CD14-positive monocyte (primary cell): ENCODE results near the gene KIRREL3. TPM values are rescaled to one million over a fixed set of nuclear protein-coding genes. Genes with fewer than 3 reads are reported as not detected.

Experiments used
- DNase-seq, 3 donors: peaks; one replicate each; pipeline ENCODE4 v3.0.0-alpha.2; 2011 to 2022
- H2AFZ ChIP-seq: 2 replicates; pipeline ENCODE4 v1.6.0; 2012; ENCODE audit warnings: mild to moderate bottlenecking, low read depth, low read length, inconsistent platforms; ENCODE audit not compliant: insufficient read depth, poor library complexity, severe bottlenecking
- H3K27ac ChIP-seq, 2 donors: 1 replicate in 1 of 2; 2 replicates in 1 of 2; pipeline ENCODE4 v1.5.1; 2012 to 2013; ENCODE audit warnings: low read length in 2 of 2, control low read depth in 1 of 2, inconsistent platforms in 1 of 2, low read depth in 1 of 2, mild to moderate bottlenecking in 1 of 2
- H3K27me3 ChIP-seq, 2 donors: one replicate each; pipeline versions ENCODE4 v1.6.0 to v1.6.1; 2011 to 2013; ENCODE audit warnings: low read length in 2 of 2; ENCODE audit not compliant: control insufficient read depth in 2 of 2, insufficient read depth in 2 of 2
- H3K36me3 ChIP-seq, 2 donors: replicated peaks in 1 of 2; 1 replicate in 1 of 2; 2 replicates in 1 of 2; pipeline versions ENCODE4 v1.5.1 to v1.6.1; 2012 to 2013; ENCODE audit warnings: low read length in 2 of 2, control low read depth in 1 of 2, inconsistent platforms in 1 of 2, mild to moderate bottlenecking in 1 of 2; ENCODE audit not compliant: insufficient read depth in 2 of 2, control insufficient read depth in 1 of 2
- H3K4me1 ChIP-seq, 2 donors: 1 replicate in 1 of 2; 2 replicates in 1 of 2; pipeline versions ENCODE4 v1.5.1 to v1.6.1; 2012 to 2013; ENCODE audit warnings: low read length in 2 of 2, control low read depth in 1 of 2, inconsistent platforms in 1 of 2, mild to moderate bottlenecking in 1 of 2, moderate library complexity in 1 of 2; ENCODE audit not compliant: insufficient read depth in 2 of 2, control insufficient read depth in 1 of 2
- H3K4me2 ChIP-seq: replicated peaks from 2 replicates; pipeline ENCODE3; 2012; ENCODE audit warnings: low read length, moderate library complexity, mild to moderate bottlenecking; ENCODE audit not compliant: poor library complexity, severe bottlenecking; ENCODE audit errors: extremely low read depth
- H3K4me3 ChIP-seq, 3 experiments: fragments of 200-600 bp in 1 of 3; sonication (generic) in 1 of 3; replicated peaks in 1 of 3; 1 replicate in 2 of 3; 2 replicates in 1 of 3; pipeline ENCODE4 v1.5.1; 2011 to 2013; ENCODE audit warnings: low read length in 3 of 3, mild to moderate bottlenecking in 3 of 3, control low read depth in 2 of 3, low read depth in 2 of 3, inconsistent platforms in 1 of 3, moderate library complexity in 1 of 3
- H3K79me2 ChIP-seq: 2 replicates; pipeline ENCODE4 v1.6.0; 2012; ENCODE audit warnings: mild to moderate bottlenecking, control low read depth, inconsistent platforms, low read length, moderate library complexity; ENCODE audit not compliant: insufficient read depth
- H3K9ac ChIP-seq: 2 replicates; pipeline ENCODE4 v1.6.0; 2017; ENCODE audit warnings: low read length, mild to moderate bottlenecking; ENCODE audit not compliant: insufficient read depth, poor library complexity, severe bottlenecking
- H3K9me3 ChIP-seq, 2 donors: replicated peaks in 1 of 2; 1 replicate in 1 of 2; 2 replicates in 1 of 2; pipeline versions ENCODE4 v1.5.1 to v1.6.1; 2012 to 2013; ENCODE audit warnings: low read length in 2 of 2, control low read depth in 1 of 2; ENCODE audit not compliant: control insufficient read depth in 1 of 2, insufficient read depth in 1 of 2
- H4K20me1 ChIP-seq: 2 replicates; pipeline ENCODE4 v1.6.0; 2012; ENCODE audit warnings: mild to moderate bottlenecking, low read length, control low read depth, moderate library complexity; ENCODE audit not compliant: insufficient read depth
- H3K27ac Mint-ChIP-seq, 7 donors: one replicate each; pipeline ENCODE4 v1.8.0; 2020; ENCODE audit warnings: mild to moderate bottlenecking in 7 of 7, mixed read lengths in 7 of 7, moderate library complexity in 6 of 7, inconsistent platforms in 2 of 7
- H3K27me3 Mint-ChIP-seq, 3 donors: one replicate each; pipeline ENCODE4 v1.8.0; 2021 to 2022; ENCODE audit warnings: low read depth in 3 of 3, mild to moderate bottlenecking in 3 of 3, mixed read lengths in 3 of 3, moderate library complexity in 3 of 3, inconsistent platforms in 1 of 3
- H3K36me3 Mint-ChIP-seq, 2 donors: one replicate each; pipeline ENCODE4 v1.8.0; 2020; ENCODE audit warnings: mixed read lengths in 2 of 2, inconsistent platforms in 1 of 2, mild to moderate bottlenecking in 1 of 2
- H3K4me1 Mint-ChIP-seq: one replicate; pipeline ENCODE4 v1.8.0; 2020; ENCODE audit warnings: mild to moderate bottlenecking, mixed read lengths
- H3K4me3 Mint-ChIP-seq, 2 donors: one replicate each; pipeline ENCODE4 v1.8.0; 2020; ENCODE audit warnings: mild to moderate bottlenecking in 2 of 2, mixed read lengths in 2 of 2, moderate library complexity in 1 of 2
- H3K9me3 Mint-ChIP-seq, 7 donors: one replicate each; pipeline ENCODE4 v1.8.0; 2020 to 2022; ENCODE audit warnings: mixed read lengths in 7 of 7, mild to moderate bottlenecking in 6 of 7, moderate library complexity in 6 of 7, inconsistent platforms in 2 of 7
- WGBS: methylation state at CpG from one replicate; pipeline ENCODE4 v1.1.5; 2013; ENCODE audit warnings: missing lambda C conversion rate; ENCODE audit not compliant: insufficient coverage; 5-methylcytosine and 5-hydroxymethylcytosine counted together
- intact Hi-C, 2 donors: fragments of 100-400 bp; cut with micrococcal nuclease; formaldehyde crosslinking; loops; one replicate each; pipeline versions ENCODE4 v1.15.0 to v1.15.1; 2023
- polyA plus RNA-seq, 3 donors: library from polyadenylated mRNA; depleted of rRNA in 1 of 3; unstranded in 2 of 3; stranded (reverse) in 1 of 3; fragments of 300-500 nt in 2 of 3; fragments of >200 nt in 1 of 3; fragmentation: Illumina TruSeq in 2 of 3; gene quantifications; 1 replicate in 2 of 3; 2 replicates in 1 of 3; pipeline ENCODE4 v1.2.3, GENCODE V29; 2012 to 2021
- TF ChIP-seq, protein P1 (sequence below): fragments of 200-600 bp; IDR thresholded peaks from one replicate; pipeline ENCODE4 v1.8.0; 2022; ENCODE audit warnings: antibody characterized with exemption, mild to moderate bottlenecking

The KIRREL3 gene
- polyA plus RNA-seq, 3 donors, result not detected

DNA sequence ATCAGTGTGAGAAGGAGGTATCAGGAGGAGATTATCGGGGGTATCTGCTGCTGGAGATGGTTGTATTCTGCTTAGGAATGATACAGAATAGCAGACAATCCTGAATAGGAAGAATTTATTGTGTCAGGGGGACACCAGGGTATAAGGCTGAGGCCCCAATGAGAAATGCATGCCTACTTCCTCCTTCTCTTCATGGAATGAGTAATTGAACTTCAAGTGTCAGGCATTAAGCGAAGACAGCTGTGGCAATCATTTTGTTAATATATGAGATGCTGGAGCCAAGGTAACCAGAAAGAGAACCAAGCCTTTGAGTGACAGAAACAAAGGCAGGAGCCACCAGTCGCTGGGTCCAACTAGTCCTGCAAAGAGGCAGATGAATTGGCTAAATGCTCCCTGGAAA is 49.1 kb downstream of the KIRREL3 start:
- Mint-ChIP-seq H3K27ac (no peak overlapping the region), H3K4me1 (no peaks in the 10 kb centered on the region), H3K36me3 (no peaks in the 10 kb centered on the region), H3K27me3 (peaks cover 0 to 12% (median 6%) of the 10 kb centered on the region in 3 donors), H3K4me3 (no peak overlapping the region), H3K9me3 (peaks cover 0 to 3% (median 0%) of the 10 kb centered on the region in 7 donors)
- no peaks in the 10 kb centered on the region for H3K79me2 ChIP-seq
- H3K36me3 ChIP-seq, result no peaks in the 10 kb centered on the region
- H3K4me3 ChIP-seq, result no peak overlapping the region
- no peaks in the 10 kb centered on the region for H4K20me1 ChIP-seq
- no peaks in the 10 kb centered on the region for H3K9me3 ChIP-seq
- H3K4me2 ChIP-seq, result no peak overlapping the region
- no peak overlapping the region for H3K9ac ChIP-seq
- WGBS, result no CpG with 5 or more reads among the region's 3 CpGs
- H3K27me3 ChIP-seq, result no peaks in the 10 kb centered on the region
- TF ChIP-seq, protein P1, sequence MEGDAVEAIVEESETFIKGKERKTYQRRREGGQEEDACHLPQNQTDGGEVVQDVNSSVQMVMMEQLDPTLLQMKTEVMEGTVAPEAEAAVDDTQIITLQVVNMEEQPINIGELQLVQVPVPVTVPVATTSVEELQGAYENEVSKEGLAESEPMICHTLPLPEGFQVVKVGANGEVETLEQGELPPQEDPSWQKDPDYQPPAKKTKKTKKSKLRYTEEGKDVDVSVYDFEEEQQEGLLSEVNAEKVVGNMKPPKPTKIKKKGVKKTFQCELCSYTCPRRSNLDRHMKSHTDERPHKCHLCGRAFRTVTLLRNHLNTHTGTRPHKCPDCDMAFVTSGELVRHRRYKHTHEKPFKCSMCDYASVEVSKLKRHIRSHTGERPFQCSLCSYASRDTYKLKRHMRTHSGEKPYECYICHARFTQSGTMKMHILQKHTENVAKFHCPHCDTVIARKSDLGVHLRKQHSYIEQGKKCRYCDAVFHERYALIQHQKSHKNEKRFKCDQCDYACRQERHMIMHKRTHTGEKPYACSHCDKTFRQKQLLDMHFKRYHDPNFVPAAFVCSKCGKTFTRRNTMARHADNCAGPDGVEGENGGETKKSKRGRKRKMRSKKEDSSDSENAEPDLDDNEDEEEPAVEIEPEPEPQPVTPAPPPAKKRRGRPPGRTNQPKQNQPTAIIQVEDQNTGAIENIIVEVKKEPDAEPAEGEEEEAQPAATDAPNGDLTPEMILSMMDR, result no peak
- no peak for DNase-seq
- intact Hi-C loops, result no loop called here
- no peak overlapping the region for H3K27ac ChIP-seq
- H2AFZ ChIP-seq, result no peak overlapping the region
- no peaks in the 10 kb centered on the region for H3K4me1 ChIP-seq

DNA sequence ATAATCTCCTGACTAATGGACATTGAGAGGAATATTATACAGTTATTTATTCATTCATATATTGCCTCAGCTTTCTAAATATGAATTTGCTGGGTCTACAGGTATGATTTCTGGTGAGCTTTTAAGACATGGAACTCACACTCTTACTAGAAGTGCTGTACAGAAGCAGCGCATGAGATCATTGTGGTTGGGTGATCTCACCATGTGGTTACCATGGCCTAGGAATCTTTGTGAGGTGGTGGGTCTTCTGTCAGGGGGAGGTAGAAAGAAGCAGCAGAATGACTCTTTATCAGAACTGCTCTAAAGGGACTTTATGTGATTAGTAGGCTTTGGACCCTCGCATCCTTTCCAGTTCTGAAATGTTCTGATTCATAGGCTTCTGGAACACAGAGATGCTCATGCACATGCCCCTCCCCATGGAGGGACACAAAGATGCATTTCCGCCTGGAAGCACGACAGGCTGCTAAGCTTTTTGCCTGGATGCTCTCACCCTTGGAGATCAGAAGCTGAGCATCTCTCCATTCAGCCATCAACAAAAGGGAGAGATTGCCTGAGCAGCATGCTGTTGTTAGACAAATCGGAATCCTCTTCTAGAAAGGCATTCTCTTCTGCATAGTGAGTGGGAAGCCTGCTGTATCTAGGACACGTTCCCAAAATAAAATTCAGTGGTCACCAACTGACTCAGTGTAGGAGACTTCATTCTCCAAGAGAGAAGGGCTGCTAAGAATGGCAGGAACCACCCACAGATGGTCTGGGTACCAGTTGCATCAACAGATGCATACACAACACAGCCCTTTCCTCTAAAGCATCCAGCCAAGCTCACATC is 51.3 kb downstream of the KIRREL3 start:
- Histone ChIP-seq H3K9ac (no peak overlapping the region), H3K4me2 (no peak overlapping the region), H3K4me1 (no peaks in the 10 kb centered on the region), H3K36me3 (no peaks in the 10 kb centered on the region), H3K4me3 (no peak overlapping the region), H2AFZ (no peak overlapping the region), H3K27ac (no peak overlapping the region), H3K79me2 (no peaks in the 10 kb centered on the region), H3K27me3 (no peaks in the 10 kb centered on the region), H4K20me1 (no peaks in the 10 kb centered on the region), H3K9me3 (no peaks in the 10 kb centered on the region)
- no peaks in the 10 kb centered on the region for H3K4me1 Mint-ChIP-seq
- intact Hi-C loops, result no loop called here
- peaks cover 0 to 2% (median 0%) of the 10 kb centered on the region in 7 donors for H3K9me3 Mint-ChIP-seq
- H3K36me3 Mint-ChIP-seq, result no peaks in the 10 kb centered on the region
- no peak overlapping the region for H3K4me3 Mint-ChIP-seq
- 86% methylated on average over 5 of the region's 6 CpGs for WGBS
- TF ChIP-seq, protein P1, result no peak
- H3K27ac Mint-ChIP-seq, result no peak overlapping the region
- no peak for DNase-seq
- peaks cover under 1 to 11% (median 2%) of the 10 kb centered on the region in 3 donors for H3K27me3 Mint-ChIP-seq
